LNCaP clone FGC (cell line): ENCODE results near the gene GIT2.

Experiments
- DNase-seq: peaks from one replicate; pipeline ENCODE4 v3.0.0-alpha.2; 2011; ENCODE audit warnings: low read depth
- H3K4me3 ChIP-seq: 2 replicates; pipeline ENCODE4 v1.5.1; 2011; ENCODE audit warnings: mild to moderate bottlenecking, low read depth, low read length, control low read depth
- CTCF ChIP-seq: IDR thresholded peaks from 2 replicates; pipeline ENCODE4 v1.5.1; 2012; ENCODE audit warnings: mild to moderate bottlenecking; ENCODE audit not compliant: control insufficient read depth, insufficient read depth; ENCODE audit errors: extremely low read depth

Gene GIT2

DNA sequence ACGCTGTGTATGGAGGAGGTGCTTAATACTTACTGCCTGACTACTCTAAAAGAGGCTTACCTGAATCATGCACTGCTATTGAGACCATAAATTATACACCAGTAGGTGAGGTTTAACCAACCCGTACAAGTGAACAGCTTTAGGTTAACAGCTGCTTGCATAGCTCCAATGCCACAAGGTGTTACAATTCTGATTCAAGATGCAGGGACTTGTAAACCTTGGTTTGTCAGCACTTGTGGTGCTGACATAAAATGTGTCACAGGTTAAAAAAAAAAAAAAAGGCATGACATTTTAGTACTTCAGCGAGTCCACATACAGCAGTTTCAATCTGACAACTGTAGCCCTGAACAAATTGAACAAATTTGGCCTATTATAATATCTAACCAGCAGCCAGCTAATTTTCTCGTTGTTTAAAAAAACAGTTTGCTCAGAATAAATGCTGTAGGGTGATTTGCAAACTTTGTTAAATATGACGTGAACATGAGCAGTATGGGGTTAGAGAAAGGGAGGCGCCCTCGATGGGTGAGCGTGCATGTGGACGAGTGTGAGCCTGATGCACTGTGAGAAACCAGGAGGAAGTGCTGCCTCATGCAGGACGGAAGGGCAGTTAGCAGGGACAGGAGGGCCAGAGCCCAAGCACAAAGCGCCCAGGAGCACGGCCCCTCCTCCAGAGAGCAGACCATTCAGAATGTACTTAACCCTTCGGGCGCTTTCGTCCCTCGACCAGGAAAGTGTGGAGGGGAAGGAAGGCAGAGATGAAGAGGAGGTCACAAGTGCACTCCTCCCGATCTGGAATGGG lies 51.4 kb downstream of the GIT2 start:
- no peak for TF ChIP-seq CTCF
- no peak for DNase-seq
- no peak overlapping the region for H3K4me3 ChIP-seq

DNA sequence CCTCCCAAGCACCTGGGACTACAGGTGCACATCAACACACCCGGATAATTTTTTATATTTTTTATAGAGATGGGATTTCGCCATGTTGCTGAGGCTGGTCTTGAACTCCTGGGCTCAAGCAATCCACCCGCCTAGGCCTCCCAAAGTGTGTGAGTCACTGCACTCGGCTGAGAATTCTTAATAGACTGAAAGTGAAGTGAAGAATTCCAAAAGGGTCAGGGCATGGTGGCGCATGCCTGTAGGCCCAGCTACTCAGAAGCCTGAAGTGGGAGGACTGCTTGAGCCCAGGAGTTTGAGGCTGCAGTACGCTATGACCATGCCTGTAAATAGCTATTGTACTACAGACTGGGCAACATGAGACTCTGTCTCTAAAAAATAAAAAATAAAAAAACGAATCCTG lies 52.4 kb downstream of the GIT2 start:
- no peak for TF ChIP-seq CTCF
- no peak for DNase-seq

DNA sequence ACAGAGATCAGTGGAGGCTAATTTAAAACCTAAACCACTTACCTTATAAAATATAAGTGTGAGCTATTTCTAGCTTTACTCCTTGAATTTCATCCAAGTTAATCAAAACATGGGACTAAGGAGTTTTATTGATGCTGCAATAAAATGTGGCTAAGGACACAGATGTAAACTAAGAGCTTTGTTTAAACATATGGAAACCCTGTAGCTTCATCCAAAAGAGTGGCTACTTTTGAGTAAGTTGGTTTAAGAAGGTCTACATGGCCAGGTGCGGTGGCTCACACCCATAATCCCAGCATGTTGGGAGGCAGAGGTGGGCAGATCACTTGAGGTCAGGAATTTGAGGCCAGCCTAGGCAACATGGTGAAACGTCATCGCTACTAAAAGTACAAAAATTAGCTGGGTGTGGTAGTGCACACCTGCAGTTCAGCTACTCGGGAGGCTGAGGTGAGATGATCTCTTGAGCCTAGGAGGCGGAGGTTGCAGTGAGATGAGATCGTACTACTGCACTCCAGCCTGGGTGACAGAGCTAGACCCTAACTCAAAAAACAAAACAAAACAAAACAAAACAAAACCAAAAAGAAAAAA lies 55.7 kb downstream of the GIT2 start:
- no peak overlapping the region for H3K4me3 ChIP-seq
- TF ChIP-seq CTCF = no peak
- peak; percentile 64 for DNase-seq

More for the DNA sequence above, 52.4 kb downstream of the GIT2 start:
- no peak overlapping the region for H3K4me3 ChIP-seq

DNA sequence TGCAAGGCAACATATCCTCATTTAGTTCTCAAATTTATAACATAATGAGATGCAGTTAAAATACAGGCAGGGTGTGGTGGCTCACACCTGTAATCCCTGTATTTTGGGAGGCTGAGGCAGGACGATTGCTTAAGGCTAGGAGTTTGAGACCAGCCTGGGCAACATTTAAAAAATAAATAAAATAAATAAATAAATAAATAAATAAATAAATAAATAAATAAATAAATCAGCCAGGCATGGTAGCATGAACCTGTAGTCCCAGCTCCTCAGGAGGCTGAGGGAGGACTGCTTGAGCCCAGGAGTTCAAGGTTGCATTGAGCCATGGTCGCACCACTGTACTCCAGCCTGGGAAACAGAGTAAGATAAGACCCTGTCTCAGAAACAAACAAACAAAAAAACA lies 56.7 kb downstream of the GIT2 start:
- H3K4me3 ChIP-seq = no peak overlapping the region
- TF ChIP-seq CTCF = no peak
- DNase-seq = no peak

GRCh38 chr12:109938947-109939346 lies 57.2 kb downstream of the GIT2 start:
- no peak for TF ChIP-seq CTCF
- H3K4me3 ChIP-seq = no peak overlapping the region
- no peak for DNase-seq

DNA sequence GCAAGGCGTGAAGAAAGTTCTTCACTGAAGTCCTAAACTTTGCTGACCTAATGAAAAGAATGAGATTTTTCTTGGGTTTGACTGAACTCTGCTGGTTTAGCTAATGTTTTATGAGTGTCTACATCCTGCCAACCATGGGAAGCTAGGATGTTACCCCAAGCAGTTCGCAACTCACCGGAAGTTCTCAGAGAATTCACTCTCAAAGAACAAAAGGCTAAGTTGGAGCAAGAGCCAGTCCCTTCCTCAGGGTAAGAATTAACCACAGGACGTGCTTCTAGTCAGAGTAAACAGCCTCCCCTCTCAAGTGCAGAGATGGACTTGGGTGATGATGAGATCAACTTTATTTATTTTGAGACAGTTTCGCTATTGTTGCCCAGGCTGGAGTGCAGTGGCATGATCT lies 58.8 kb downstream of the GIT2 start:
- no peak for DNase-seq
- no peak overlapping the region for H3K4me3 ChIP-seq
- no peak for TF ChIP-seq CTCF

GRCh38 chr12:109934026-109934425 lies 62.1 kb downstream of the GIT2 start:
- H3K4me3 ChIP-seq = no peak overlapping the region
- no peak for DNase-seq
- TF ChIP-seq CTCF = peak; percentile 67
